Measurements from ENCODE around the gene EIF4G3.
"Not testable (repeated sequence)": the region's sequence is repeated elsewhere in the genome, so short reads cannot be mapped to it uniquely, and the experiment has no call there.

The EIF4G3 gene

GRCh38 chr1:21184276-21184675 lies 7.6 kb upstream of the EIF4G3 start:
- peak; percentile 55 to 70 for DNase-seq

GRCh38 chr1:21182181-21182731 lies 5.6 kb upstream of the EIF4G3 start:
- DNase-seq, result no peak

GRCh38 chr1:21178271-21178670 lies 1.6 kb upstream of the EIF4G3 start:
- not testable (repeated sequence) for DNase-seq

GRCh38 chr1:21175670-21176581 lies 771 bp downstream of the EIF4G3 start:
- DNase-seq, result peak; percentile 53 to 62

GRCh38 chr1:21175324-21175669 lies 1.4 kb downstream of the EIF4G3 start:
- peak; percentile 83 to 85 for DNase-seq

GRCh38 chr1:21174654-21175323 lies 1.9 kb downstream of the EIF4G3 start:
- DNase-seq, result no peak

- no peak for DNase-seq
Measured at GRCh38 chr1:21174230-21174629, 2.5 kb downstream of the EIF4G3 start.

GRCh38 chr1:21173096-21173495 lies 3.6 kb downstream of the EIF4G3 start:
- DNase-seq, result not testable (repeated sequence)

GRCh38 chr1:21170837-21171236 lies 5.9 kb downstream of the EIF4G3 start:
- not testable (repeated sequence) for DNase-seq

GRCh38 chr1:21168444-21168843 lies 8.3 kb downstream of the EIF4G3 start:
- no peak for DNase-seq

- peak; percentile 49 to 64 for DNase-seq
Measured at GRCh38 chr1:21165646-21166045, 11.1 kb downstream of the EIF4G3 start.

GRCh38 chr1:21165076-21165475 lies 11.6 kb downstream of the EIF4G3 start:
- DNase-seq, result no peak

- DNase-seq, result no peak
Measured at GRCh38 chr1:21164266-21164665, 12.4 kb downstream of the EIF4G3 start.

GRCh38 chr1:21162740-21163464 lies 13.8 kb downstream of the EIF4G3 start:
- no peak for DNase-seq

GRCh38 chr1:21161842-21162241 lies 14.9 kb downstream of the EIF4G3 start:
- DNase-seq, result no peak

GRCh38 chr1:21160263-21160796 lies 16.4 kb downstream of the EIF4G3 start:
- DNase-seq, result no peak

- no peak for DNase-seq
Measured at GRCh38 chr1:21157868-21158267, 18.8 kb downstream of the EIF4G3 start.

- DNase-seq, result no peak
Measured at GRCh38 chr1:21157054-21157453, 19.6 kb downstream of the EIF4G3 start.

GRCh38 chr1:21156019-21156418 lies 20.7 kb downstream of the EIF4G3 start:
- DNase-seq, result no peak

GRCh38 chr1:21154717-21155116 lies 22.0 kb downstream of the EIF4G3 start:
- no peak for DNase-seq

- DNase-seq, result no peak
Measured at GRCh38 chr1:21153388-21153787, 23.3 kb downstream of the EIF4G3 start.

GRCh38 chr1:21152423-21153100 lies 24.1 kb downstream of the EIF4G3 start:
- no peak for DNase-seq
